Muscle layer of duodenum (tissue), 2 donors: ENCODE data around the gene FOSL1.
A peak's percentile ranks its signal among the peaks of the same experiment; 100 is the strongest.
"Not testable (repeated sequence)": the region's sequence is repeated elsewhere in the genome, so short reads cannot be mapped to it uniquely, and the experiment has no call there.

ENCODE experiments used
- H3K27ac ChIP-seq: one replicate; pipeline ENCODE4 v1.7.0; 2013; ENCODE audit warnings: mild to moderate bottlenecking, low read length
- H3K27me3 ChIP-seq: one replicate; pipeline ENCODE4 v1.7.0; 2013; ENCODE audit warnings: low read depth, mild to moderate bottlenecking, control low read depth, low read length
- H3K36me3 ChIP-seq, 2 donors: one replicate each; pipeline ENCODE4 v1.7.0; 2013; ENCODE audit warnings: low read length in 2 of 2, control low read depth in 1 of 2, mild to moderate bottlenecking in 1 of 2; ENCODE audit not compliant: insufficient read depth in 2 of 2, control insufficient read depth in 1 of 2
- H3K4me1 ChIP-seq, 2 donors: one replicate each; pipeline ENCODE4 v1.7.0; 2013; ENCODE audit warnings: low read length in 2 of 2, mild to moderate bottlenecking in 2 of 2, control low read depth in 1 of 2, moderate library complexity in 1 of 2; ENCODE audit not compliant: insufficient read depth in 2 of 2, control insufficient read depth in 1 of 2
- H3K4me3 ChIP-seq, 2 donors: one replicate each; pipeline ENCODE4 v1.7.0; 2013; ENCODE audit warnings: low read length in 2 of 2, low read depth in 1 of 2, mild to moderate bottlenecking in 1 of 2
- H3K9me3 ChIP-seq, 2 donors: one replicate each; pipeline ENCODE4 v1.7.0; 2013; ENCODE audit warnings: low read length in 2 of 2, control low read depth in 1 of 2, mild to moderate bottlenecking in 1 of 2; ENCODE audit not compliant: control insufficient read depth in 1 of 2
- donor health status: healthy.

Gene FOSL1

DNA sequence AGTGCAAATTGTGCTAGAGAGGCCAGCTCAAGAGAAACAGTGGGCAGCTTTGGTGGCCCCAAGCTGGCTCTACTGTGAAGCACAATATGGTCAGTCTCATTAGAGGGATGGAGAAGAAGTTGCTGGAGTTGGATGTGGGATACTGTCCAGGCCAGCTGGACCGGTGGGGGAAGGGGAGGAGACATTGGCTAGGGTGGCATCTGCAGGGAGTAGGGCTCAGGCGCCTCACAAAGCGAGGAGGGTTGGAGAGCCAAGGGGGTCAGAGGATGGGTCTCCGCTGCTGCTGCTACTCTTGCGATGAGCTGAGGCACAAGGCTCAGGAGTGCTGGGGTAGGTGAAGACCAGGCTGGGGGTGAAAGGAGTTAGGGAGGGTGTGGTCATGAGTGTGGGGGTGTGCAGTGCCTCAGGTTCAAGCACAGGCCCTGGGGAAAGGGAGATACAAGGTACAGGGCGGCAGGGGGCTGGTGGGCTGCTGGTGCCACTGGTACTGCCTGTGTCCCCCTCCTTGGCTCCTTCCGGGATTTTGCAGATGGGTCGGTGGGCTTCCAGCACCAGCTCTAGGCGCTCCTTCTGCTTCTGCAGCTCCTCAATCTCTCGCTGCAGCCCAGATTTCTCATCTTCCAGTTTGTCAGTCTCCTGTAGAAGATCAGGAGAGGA lies 7.4 kb downstream of the FOSL1 start:
- no peaks in the 10 kb centered on the region for H3K9me3 ChIP-seq
- no peaks in the 10 kb centered on the region for H3K36me3 ChIP-seq
- peaks cover 12 to 41% of the 10 kb centered on the region in 2 donors for H3K4me1 ChIP-seq
- no peaks in the 10 kb centered on the region for H3K27me3 ChIP-seq
- no peak overlapping the region for H3K27ac ChIP-seq
- peak overlapping the region in 1 of 2 donors; percentile 82 for H3K4me3 ChIP-seq

DNA sequence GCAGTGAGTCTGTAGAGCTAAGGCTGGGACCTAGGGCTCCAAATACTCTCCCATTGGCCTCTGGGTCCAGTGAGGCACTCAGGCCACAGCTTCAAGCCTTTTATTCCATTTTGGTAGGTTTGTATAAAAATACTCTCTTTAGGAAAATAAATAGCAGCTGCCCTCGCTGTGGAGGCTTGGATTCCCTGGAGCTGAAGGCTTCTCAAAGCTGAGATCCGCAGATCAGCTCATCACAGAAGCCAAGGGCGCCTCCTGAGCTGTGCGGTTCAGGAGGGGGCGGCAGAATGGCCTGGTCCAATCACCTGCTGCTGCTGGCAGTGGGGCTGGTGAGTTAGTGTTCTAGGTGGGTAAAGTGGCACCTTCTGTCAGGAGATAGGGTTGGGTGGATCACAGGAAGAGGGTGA lies 8.0 kb downstream of the FOSL1 start:
- Histone ChIP-seq H3K4me3 (peak overlapping the region; percentile 59 to 82), H3K4me1 (peaks cover 17 to 48% of the 10 kb centered on the region in 2 donors)

DNA sequence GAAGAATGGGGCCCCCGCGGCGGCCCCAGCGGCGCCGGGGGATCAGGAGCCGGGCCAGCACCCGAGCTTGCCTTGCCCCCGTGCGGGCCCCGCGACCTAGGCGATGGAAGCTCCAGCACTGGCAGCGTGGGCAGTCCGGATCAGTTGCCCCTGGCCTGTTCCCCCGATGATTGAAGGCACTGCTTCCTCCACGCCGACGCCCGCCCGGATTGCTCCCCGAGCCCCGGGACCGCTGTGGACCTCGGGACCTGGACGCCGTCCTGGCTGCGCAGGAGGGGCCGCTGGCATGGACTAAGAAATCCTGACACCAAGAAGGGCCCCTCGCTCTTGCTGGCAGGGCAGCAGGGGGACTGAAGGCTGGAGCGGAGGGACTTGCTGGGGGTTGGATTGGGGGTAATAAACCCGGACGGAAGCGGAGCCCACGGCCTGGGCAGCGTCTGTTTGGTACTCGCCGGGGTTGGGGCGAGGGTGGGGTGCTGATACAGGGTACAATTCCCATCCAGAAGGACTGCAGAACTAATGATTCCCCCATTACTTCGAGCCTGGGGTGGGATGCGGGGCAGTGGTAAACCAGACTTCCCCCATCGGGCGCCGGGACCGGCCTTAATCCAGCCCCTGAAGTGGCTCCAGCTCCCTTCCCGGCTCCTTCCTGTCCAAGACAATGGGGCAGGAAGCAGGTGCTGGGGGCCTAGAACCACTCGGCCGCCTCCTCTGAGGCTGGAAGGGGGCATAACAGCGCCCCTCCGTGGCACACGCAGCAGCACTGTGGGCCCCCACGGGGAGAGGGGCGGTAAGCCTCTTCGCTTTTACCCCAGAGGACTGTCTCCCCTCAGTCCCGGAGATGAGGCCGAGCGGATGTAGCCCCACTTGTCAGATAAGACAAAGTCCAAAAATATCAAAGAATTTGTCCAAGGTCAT lies 8.7 kb downstream of the FOSL1 start:
- Histone ChIP-seq H3K4me1 (peaks cover 17 to 54% of the 10 kb centered on the region in 2 donors), H3K4me3 (peak overlapping the region; percentile 59 to 82), H3K27me3 (no peaks in the 10 kb centered on the region), H3K27ac (peak overlapping the region; percentile 72), H3K36me3 (no peaks in the 10 kb centered on the region), H3K9me3 (no peaks in the 10 kb centered on the region)

More for the DNA sequence above, 8.0 kb downstream of the FOSL1 start:
- not testable (repeated sequence) for H3K9me3 ChIP-seq, H3K27me3 ChIP-seq, H3K36me3 ChIP-seq
- H3K27ac ChIP-seq, result peak overlapping the region; percentile 72

DNA sequence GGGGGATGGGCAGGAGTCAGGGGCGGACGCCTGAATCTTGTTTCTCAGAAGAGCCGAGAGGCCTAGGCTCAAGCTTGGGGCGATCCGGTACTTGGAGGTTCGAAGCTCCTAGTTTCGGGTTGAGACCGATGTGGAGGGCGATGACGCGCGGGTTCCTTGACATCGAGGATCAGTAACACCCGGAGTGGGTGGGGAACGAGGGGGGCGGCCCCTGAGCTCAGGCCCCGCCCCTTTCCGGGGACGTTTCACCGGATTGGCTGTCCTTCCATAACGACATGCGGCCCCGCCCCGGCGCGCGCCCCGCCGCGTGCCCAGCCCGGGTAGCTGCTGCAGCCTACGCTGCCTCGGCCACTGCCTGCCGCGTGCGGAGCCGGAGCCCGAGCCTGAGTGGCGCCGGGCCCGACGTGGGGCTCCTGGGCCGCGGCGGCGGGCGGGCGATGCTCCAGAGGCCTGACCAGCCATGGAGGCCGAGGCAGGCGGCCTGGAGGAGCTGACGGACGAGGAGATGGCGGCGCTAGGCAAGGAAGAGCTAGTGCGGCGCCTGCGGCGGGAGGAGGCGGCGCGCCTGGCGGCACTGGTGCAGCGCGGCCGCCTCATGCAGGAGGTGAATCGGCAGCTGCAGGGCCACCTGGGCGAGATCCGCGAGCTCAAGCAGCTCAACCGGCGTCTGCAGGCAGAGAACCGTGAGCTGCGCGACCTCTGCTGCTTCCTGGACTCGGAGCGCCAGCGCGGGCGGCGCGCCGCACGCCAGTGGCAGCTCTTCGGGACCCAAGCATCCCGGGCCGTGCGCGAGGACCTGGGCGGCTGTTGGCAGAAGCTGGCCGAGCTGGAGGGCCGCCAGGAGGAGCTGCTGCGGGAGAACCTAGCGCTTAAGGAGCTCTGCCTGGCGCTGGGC lies 9.6 kb downstream of the FOSL1 start, which contains the start of gene CCDC85B:
CCDC85B (plus strand) TSS at position 350 of the 895 bp plus-strand sequence; CDS start at position 461, 111 bp downstream.
- H3K27ac ChIP-seq, result peak within 1 kb of the TSS; percentile 97
- peaks cover 17 to 55% of the 10 kb centered on the region in 2 donors for H3K4me1 ChIP-seq
- no peaks in the 10 kb centered on the region for H3K9me3 ChIP-seq
- H3K4me3 ChIP-seq, result peak within 1 kb of the TSS; percentile 59 to 82
- peaks cover 0 to 2% of the 10 kb centered on the region in 2 donors for H3K36me3 ChIP-seq
- H3K27me3 ChIP-seq, result no peaks in the 10 kb centered on the region

DNA sequence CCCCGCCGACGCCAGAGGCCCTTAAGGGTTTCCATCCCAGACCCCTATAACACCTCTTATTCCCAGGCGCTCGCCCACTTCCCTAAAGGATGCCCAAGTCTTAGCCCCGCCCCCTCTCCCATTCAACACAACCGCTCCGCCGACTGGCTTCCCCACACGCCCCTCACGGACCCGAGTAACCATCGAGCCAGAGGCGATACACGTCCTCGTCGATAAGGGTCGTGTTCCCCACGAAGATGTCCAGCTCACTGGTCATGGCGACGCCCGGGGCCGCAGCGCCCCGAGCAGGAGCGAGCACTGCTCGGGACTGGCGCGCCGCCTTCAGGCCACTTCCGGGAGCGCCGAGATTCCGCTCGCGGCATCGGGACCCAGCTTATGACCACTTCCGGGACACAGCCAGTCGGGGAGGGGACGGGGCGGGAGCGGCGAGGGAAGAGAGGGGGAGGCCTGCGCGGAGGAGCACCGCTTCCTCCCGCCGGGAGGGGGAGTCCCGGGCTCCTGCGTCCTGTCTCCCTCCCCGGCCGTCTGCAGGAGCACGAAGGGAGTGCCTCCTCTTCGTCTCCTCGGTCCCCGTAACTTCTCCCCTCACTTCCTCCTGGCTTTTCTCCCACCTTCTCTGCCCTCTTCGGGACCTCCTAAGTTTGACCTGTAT lies 11.9 kb downstream of the FOSL1 start, which contains the start of gene FIBP:
FIBP (minus strand) TSS at position 309 of the 652 bp plus-strand sequence; CDS start at position 256, 53 bp downstream.
- Histone ChIP-seq H3K36me3 (peaks cover 17 to 18% of the 10 kb centered on the region in 2 donors), H3K4me1 (peaks cover 17 to 53% of the 10 kb centered on the region in 2 donors), H3K4me3 (peak within 1 kb of the TSS; percentile 63 to 67), H3K27me3 (no peaks in the 10 kb centered on the region), H3K27ac (peak within 1 kb of the TSS; percentile 97), H3K9me3 (no peaks in the 10 kb centered on the region)

DNA sequence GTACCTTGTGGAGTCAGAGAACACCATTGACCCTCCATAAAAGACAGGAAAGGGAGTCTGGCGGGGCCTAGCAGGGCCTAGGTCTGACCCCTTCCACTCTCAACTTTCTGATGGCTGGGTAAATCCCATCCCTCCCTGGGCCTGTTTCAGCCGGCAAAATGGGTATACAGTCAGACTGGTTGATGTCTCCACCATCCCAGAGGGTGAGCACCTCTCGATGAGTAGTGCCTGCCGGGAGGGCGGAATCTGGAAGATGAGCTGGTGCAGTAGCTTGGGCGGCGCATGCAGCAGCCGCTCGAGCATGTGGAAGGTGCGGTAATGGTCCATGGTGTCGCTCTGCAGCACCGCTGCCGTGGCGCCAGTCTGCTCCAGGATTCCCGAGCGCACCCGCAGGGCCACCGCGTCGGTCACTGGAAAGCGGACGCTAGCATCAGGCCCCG lies 12.4 kb downstream of the FOSL1 start:
- Histone ChIP-seq H3K4me3 (peak overlapping the region; percentile 63 to 67), H3K4me1 (peaks cover 17 to 47% of the 10 kb centered on the region in 2 donors), H3K9me3 (no peaks in the 10 kb centered on the region), H3K36me3 (peaks cover 18 to 23% of the 10 kb centered on the region in 2 donors), H3K27me3 (no peaks in the 10 kb centered on the region), H3K27ac (peak overlapping the region; percentile 97)

DNA sequence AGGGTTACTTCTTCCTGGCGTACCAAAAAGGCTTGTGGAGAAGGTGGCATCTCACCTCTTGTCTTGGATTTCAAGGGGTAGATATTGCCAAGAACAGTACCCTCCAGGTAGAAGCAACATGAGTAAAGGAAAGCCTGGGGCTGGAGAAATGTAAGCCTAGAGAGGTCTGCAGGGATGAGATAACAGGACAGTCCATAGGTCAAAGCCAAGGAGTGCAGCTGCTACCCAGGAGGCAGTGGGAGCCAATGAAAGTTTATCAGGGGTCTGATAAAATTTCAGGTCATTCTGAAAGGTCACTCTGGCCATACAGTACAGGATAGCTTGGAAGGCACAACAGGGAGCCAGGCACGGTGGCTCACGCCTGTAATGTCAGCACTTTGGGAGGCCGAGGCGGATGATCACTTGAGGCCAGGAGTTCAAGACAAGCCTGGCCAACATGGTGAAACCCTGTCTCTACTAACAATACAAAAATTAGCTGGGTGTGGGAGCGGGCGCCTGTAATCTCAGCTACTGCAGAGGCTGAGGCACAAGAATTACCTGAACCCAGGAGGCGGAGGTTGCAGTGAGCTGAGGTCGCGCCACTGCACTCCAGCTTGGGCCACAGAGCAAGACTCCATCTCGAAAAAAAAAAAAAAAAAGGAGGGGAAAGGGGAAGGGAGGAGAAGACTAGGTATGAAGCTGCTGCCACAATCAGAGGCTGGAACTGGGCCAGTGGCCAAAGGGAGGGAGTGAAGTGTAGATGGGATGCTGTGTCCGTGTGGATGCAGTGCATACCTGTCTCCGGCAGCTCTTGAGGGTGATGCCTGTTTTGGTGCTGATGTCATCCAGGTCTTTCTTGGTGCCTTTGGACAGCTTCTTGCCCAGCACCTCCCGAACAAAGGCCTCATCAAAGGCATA lies 13.1 kb downstream of the FOSL1 start:
- Histone ChIP-seq H3K4me1 (peaks cover 15 to 40% of the 10 kb centered on the region in 2 donors), H3K27ac (peak overlapping the region; percentile 97), H3K9me3 (no peaks in the 10 kb centered on the region), H3K27me3 (no peaks in the 10 kb centered on the region), H3K4me3 (peak overlapping the region; percentile 63 to 67), H3K36me3 (peaks cover 18 to 29% of the 10 kb centered on the region in 2 donors)

DNA sequence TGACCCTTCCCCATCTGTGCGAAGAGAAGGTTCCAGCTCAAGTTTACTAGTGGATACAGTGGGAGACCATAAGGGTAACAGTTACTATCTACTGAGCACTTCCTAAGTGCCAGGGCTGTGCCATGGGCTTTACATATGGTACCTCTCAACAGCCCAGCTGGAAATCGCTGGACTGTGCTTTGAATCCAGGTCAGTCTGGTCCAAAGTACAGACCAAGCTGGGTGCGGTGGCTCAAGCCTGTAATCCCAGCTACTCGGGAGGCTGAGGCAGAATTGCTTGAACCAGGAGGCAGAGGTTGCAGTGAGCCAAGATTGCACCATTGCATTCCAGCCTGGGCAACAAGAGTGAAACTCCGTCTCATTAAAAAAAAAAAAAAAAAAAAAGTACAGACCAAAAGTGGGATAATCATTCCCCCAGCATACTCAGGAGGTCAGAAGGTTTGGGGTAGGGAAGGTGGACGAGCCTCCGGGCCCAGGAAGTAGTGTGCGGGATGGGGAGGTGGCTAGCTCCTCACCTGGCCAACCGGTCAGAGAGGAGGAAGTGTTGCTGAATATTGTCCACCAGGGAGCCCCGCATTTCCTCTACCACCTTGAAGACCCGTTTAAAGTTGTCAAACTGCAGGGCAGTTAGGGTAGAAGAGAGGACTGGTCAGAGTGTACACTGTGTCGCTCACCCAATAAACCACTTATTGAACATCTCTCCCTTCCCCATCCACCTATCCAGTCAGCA lies 14.2 kb downstream of the FOSL1 start:
- Histone ChIP-seq H3K27me3 (no peaks in the 10 kb centered on the region), H3K4me3 (no peak overlapping the region), H3K4me1 (peaks cover 13 to 29% of the 10 kb centered on the region in 2 donors), H3K27ac (no peak overlapping the region), H3K9me3 (no peaks in the 10 kb centered on the region), H3K36me3 (peaks cover 18 to 29% of the 10 kb centered on the region in 2 donors)

DNA sequence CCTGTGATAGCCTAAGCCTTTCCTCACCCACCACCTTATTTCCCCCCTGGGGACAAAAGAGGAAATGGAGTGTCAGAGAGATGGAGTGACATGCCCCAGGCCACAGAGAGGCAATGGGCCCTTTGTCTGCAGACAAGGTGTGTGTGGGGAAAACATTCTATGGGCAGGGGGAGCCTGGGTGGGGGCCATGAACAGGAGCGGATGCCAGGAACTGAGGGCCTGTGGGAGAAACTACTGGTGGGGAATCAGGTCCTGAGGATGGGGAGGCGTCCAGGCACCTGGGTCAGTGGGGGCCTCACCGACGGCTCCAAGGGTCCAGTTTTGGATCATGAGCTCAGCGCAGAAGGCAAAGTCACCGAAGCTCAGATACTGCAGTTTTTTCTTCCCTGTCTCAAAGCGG lies 15.0 kb downstream of the FOSL1 start:
- Histone ChIP-seq H3K4me1 (peaks cover 13 to 28% of the 10 kb centered on the region in 2 donors), H3K9me3 (no peaks in the 10 kb centered on the region), H3K27ac (no peak overlapping the region)

More for the DNA sequence above, 15.0 kb downstream of the FOSL1 start:
- H3K4me3 ChIP-seq, result no peak overlapping the region
- peaks cover 18 to 29% of the 10 kb centered on the region in 2 donors for H3K36me3 ChIP-seq
- no peaks in the 10 kb centered on the region for H3K27me3 ChIP-seq
